HepG2 (cell line): ENCODE data around the gene CLDND2. TPM values are rescaled to one million over a fixed set of nuclear protein-coding genes. Genes with fewer than 3 reads are reported as not detected.

ENCODE experiments used
- ARHGAP35 ChIP-seq: sonication (generic); formaldehyde crosslinking; IDR thresholded peaks from 2 replicates; pipeline ENCODE4 v1.9.0; 2022; ENCODE audit warnings: mild to moderate bottlenecking, inconsistent platforms, moderate library complexity, missing genetic modification reagents, borderline replicate concordance
- KAT7 ChIP-seq: IDR thresholded peaks from 2 replicates; pipeline ENCODE4 v1.6.1; 2018; ENCODE audit warnings: borderline replicate concordance, missing compliant biosample characterization
- KDM2A ChIP-seq: sonication (generic); formaldehyde crosslinking; IDR thresholded peaks from 2 replicates; pipeline ENCODE4 v1.4.0; 2020; ENCODE audit warnings: low read depth, missing genetic modification reagents, borderline replicate concordance
- MAZ ChIP-seq, 2 experiments: sonication (generic) in 1 of 2; formaldehyde crosslinking in 1 of 2; IDR thresholded peaks; 2 replicates each; pipeline versions ENCODE4 v1.5.0 to v1.6.1; 2012 to 2020; ENCODE audit warnings: low read depth in 2 of 2, mild to moderate bottlenecking in 2 of 2, borderline replicate concordance in 1 of 2, improper control_type of control experiment in 1 of 2, low read length in 1 of 2, missing genetic modification reagents in 1 of 2, moderate library complexity in 1 of 2
- MIER2 ChIP-seq: IDR thresholded peaks from 2 replicates; pipeline ENCODE4 v1.6.1; 2016; ENCODE audit warnings: missing biosample characterization, missing genetic modification reagents
- MIXL1 ChIP-seq: IDR thresholded peaks from 2 replicates; pipeline ENCODE4 v1.6.1; 2016
- NCOA1 ChIP-seq: sonication (generic); formaldehyde crosslinking; IDR thresholded peaks from 2 replicates; pipeline ENCODE4 v1.9.0; 2021; ENCODE audit warnings: missing genetic modification reagents
- NFKBIZ ChIP-seq: IDR thresholded peaks from 2 replicates; pipeline ENCODE4 v1.6.1; 2018; ENCODE audit warnings: missing genetic modification reagents, missing compliant biosample characterization
- SMAD1 ChIP-seq: sonication (generic); formaldehyde crosslinking; IDR thresholded peaks from 2 replicates; pipeline ENCODE4 v1.4.0; 2020; ENCODE audit warnings: missing genetic modification reagents, low read depth, mild to moderate bottlenecking, borderline replicate concordance
- ZBTB8A ChIP-seq: sonication (generic); formaldehyde crosslinking; IDR thresholded peaks from 2 replicates; pipeline ENCODE4 v1.4.0; 2020; ENCODE audit warnings: mild to moderate bottlenecking, low read depth, missing genetic modification reagents, borderline replicate concordance
- ZMYM4 ChIP-seq: sonication (generic); formaldehyde crosslinking; IDR thresholded peaks from 2 replicates; pipeline ENCODE4 v1.8.1; 2023; ENCODE audit warnings: mild to moderate bottlenecking, missing genetic modification reagents
- ZNF383 ChIP-seq: sonication (generic); formaldehyde crosslinking; IDR thresholded peaks from 2 replicates; pipeline ENCODE4 v1.4.0; 2020; ENCODE audit warnings: missing genetic modification reagents, mild to moderate bottlenecking, borderline replicate concordance
- ZNF510 ChIP-seq: sonication (generic); formaldehyde crosslinking; IDR thresholded peaks from 2 replicates; pipeline ENCODE4 v1.4.0; 2020; ENCODE audit warnings: low read depth, mild to moderate bottlenecking, missing genetic modification reagents
- ZNF543 ChIP-seq: sonication (generic); formaldehyde crosslinking; IDR thresholded peaks from 2 replicates; pipeline ENCODE4 v1.4.0; 2020; ENCODE audit warnings: mild to moderate bottlenecking, missing genetic modification reagents
- ZNF747 ChIP-seq: sonication (generic); formaldehyde crosslinking; IDR thresholded peaks from 2 replicates; pipeline ENCODE4 v1.8.1; 2023; ENCODE audit warnings: missing genetic modification reagents, mild to moderate bottlenecking, borderline replicate concordance
- ZNF781 ChIP-seq: sonication (generic); formaldehyde crosslinking; IDR thresholded peaks from 2 replicates; pipeline ENCODE4 v1.5.1; 2020; ENCODE audit warnings: borderline replicate concordance, mild to moderate bottlenecking, missing genetic modification reagents; ENCODE audit errors: not compliant biosample characterization
- polyA plus RNA-seq, 8 experiments: library from polyadenylated mRNA; depleted of rRNA in 3 of 8; stranded (reverse) in 7 of 8; unstranded in 1 of 8; fragments of >200 nt; fragmentation: Illumina TruSeq in 4 of 8; extraction: Trizol in 4 of 8; gene quantifications; 2 replicates each; pipeline versions ENCODE4 v1.2.1 to v1.2.3, GENCODE V29; 2011 to 2016; ENCODE audit warnings: low read depth in 4 of 8, missing spikeins in 1 of 8, mixed read lengths in 1 of 8; ENCODE audit not compliant: insufficient read depth in 1 of 8
- total RNA-seq, 5 experiments: library from RNA; depleted of rRNA; stranded (reverse); fragments of >200 nt; fragmentation: Illumina TruSeq; extraction: Trizol; gene quantifications; 2 replicates each; pipeline ENCODE4 v1.2.3, GENCODE V29; 2016; ENCODE audit warnings: low read depth in 1 of 5
- TF ChIP-seq, protein P1 (sequence below): sonication (generic); formaldehyde crosslinking; IDR thresholded peaks from 2 replicates; pipeline ENCODE4 v1.4.0; 2020; ENCODE audit warnings: low read depth, mild to moderate bottlenecking, missing genetic modification reagents
- TF ChIP-seq, protein P2 (sequence below): sonication (generic); formaldehyde crosslinking; IDR thresholded peaks from 2 replicates; pipeline ENCODE4 v1.5.1; 2020; ENCODE audit warnings: missing genetic modification reagents, mild to moderate bottlenecking, borderline replicate concordance
- TF ChIP-seq, protein P3 (sequence below): sonication (generic); formaldehyde crosslinking; IDR thresholded peaks from 2 replicates; pipeline ENCODE4 v1.5.0; 2020; ENCODE audit warnings: mild to moderate bottlenecking, missing genetic modification reagents

Gene CLDND2
- total and polyA plus RNA-seq, 2 of the 13 experiments (the other 11 are each of a cell fraction or from before 2014, with no cell fraction given), result 0.84 to 1.8 TPM

DNA sequence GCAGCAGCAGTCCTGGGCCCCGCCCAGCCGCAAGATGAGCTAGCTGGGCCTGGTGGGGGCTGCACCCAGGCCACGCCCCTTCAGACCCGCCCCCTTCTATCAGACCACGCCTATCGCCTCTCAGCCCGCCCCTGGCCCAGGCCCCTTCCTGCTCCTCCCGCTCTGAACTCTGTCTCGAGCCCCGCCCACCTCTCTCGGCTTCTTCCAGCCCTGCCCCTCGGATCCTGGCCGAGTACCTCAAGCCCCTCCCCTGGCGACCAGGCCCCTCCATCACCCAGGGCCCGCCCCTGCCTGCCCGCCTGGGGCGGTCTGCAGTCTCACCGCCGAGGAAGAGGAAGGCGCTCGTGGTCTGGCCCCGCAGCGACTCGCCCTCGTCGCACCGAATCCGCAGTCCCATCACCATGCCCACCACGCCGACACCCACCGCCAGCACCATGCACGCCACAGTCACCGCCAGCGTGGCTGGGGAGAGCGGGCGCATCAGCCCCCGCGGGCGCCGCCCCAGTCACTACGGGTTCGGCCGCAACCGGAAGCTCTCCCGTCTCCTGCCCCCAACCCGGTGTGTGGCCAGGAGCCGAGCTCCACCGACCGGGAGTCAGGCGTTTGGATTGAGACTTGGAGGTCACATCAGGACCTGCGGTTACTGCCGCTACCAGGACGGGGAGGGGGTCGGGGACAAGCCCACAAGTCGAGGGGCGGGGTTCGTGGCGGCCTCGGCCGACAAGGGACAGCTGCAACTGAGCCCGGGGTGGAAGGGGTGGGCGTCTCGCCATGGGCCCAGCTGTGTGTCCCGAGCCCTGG is 1.0 kb downstream of the CLDND2 start (continued):
- peak; percentile 47 for TF ChIP-seq KAT7 (CRISPR knock-in tag)
- peak; percentile 38; the same call in 1 of the 2 replicates for TF ChIP-seq SMAD1
- TF ChIP-seq ZBTB8A (CRISPR knock-in tag), result no peak
- TF ChIP-seq ZNF510 (CRISPR knock-in tag), result no peak
- no peak for TF ChIP-seq ZNF383 (CRISPR knock-in tag)
- TF ChIP-seq NCOA1 (CRISPR knock-in tag), result no peak
- peak; percentile 75; the same call in 1 of the 2 replicates for TF ChIP-seq MAZ (IDR thresholded peaks at IDR 0.05; ENCODE audit: borderline replicate concordance, low read depth, low read length)
- TF ChIP-seq MAZ (CRISPR knock-in tag; IDR thresholded peaks at IDR 0.05; ENCODE audit: low read depth), result peak; percentile 84
- TF ChIP-seq ZMYM4, result peak; percentile 51; the same call in 1 of the 2 replicates
- TF ChIP-seq, protein P1, sequence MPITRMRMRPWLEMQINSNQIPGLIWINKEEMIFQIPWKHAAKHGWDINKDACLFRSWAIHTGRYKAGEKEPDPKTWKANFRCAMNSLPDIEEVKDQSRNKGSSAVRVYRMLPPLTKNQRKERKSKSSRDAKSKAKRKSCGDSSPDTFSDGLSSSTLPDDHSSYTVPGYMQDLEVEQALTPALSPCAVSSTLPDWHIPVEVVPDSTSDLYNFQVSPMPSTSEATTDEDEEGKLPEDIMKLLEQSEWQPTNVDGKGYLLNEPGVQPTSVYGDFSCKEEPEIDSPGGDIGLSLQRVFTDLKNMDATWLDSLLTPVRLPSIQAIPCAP (CRISPR knock-in tag), result 0 out of 2 replicates have a peak, but pooled peaks have one; percentile 58
- TF ChIP-seq, protein P2, sequence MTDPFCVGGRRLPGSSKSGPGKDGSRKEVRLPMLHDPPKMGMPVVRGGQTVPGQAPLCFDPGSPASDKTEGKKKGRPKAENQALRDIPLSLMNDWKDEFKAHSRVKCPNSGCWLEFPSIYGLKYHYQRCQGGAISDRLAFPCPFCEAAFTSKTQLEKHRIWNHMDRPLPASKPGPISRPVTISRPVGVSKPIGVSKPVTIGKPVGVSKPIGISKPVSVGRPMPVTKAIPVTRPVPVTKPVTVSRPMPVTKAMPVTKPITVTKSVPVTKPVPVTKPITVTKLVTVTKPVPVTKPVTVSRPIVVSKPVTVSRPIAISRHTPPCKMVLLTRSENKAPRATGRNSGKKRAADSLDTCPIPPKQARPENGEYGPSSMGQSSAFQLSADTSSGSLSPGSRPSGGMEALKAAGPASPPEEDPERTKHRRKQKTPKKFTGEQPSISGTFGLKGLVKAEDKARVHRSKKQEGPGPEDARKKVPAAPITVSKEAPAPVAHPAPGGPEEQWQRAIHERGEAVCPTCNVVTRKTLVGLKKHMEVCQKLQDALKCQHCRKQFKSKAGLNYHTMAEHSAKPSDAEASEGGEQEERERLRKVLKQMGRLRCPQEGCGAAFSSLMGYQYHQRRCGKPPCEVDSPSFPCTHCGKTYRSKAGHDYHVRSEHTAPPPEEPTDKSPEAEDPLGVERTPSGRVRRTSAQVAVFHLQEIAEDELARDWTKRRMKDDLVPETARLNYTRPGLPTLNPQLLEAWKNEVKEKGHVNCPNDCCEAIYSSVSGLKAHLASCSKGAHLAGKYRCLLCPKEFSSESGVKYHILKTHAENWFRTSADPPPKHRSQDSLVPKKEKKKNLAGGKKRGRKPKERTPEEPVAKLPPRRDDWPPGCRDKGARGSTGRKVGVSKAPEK, result peak; percentile 42; the same call in 1 of the 2 replicates
- 0 out of 2 replicates have a peak, but pooled peaks have one; percentile 25 for TF ChIP-seq NFKBIZ
- TF ChIP-seq ZNF747 (CRISPR knock-in tag), result 0 out of 2 replicates have a peak, but pooled peaks have one; percentile 81
- peak; percentile 54; the same call in 1 of the 2 replicates for TF ChIP-seq MIER2 (CRISPR knock-in tag)
- TF ChIP-seq ARHGAP35 (CRISPR knock-in tag), result peak; percentile 97
- TF ChIP-seq KDM2A (CRISPR knock-in tag), result peak; percentile 91
- 0 out of 2 replicates have a peak, but pooled peaks have one; percentile 7 for TF ChIP-seq MIXL1 (CRISPR knock-in tag)
- TF ChIP-seq ZNF543 (CRISPR knock-in tag), result peak; percentile 54; the same call in 1 of the 2 replicates
- peak; percentile 81 for TF ChIP-seq ZNF781
- TF ChIP-seq, protein P3, sequence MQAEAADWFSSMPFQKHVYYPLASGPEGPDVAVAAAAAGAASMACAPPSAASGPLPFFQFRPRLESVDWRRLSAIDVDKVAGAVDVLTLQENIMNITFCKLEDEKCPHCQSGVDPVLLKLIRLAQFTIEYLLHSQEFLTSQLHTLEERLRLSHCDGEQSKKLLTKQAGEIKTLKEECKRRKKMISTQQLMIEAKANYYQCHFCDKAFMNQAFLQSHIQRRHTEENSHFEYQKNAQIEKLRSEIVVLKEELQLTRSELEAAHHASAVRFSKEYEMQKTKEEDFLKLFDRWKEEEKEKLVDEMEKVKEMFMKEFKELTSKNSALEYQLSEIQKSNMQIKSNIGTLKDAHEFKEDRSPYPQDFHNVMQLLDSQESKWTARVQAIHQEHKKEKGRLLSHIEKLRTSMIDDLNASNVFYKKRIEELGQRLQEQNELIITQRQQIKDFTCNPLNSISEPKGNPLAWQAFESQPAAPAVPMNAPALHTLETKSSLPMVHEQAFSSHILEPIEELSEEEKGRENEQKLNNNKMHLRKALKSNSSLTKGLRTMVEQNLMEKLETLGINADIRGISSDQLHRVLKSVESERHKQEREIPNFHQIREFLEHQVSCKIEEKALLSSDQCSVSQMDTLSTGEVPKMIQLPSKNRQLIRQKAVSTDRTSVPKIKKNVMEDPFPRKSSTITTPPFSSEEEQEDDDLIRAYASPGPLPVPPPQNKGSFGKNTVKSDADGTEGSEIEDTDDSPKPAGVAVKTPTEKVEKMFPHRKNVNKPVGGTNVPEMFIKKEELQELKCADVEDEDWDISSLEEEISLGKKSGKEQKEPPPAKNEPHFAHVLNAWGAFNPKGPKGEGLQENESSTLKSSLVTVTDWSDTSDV (CRISPR knock-in tag), result no peak
